CD4-positive, CD25-positive, alpha-beta regulatory T cell (primary cell): Measurements from ENCODE around the gene GSX2. TPM values are rescaled to one million over a fixed set of nuclear protein-coding genes. Genes with fewer than 3 reads are reported as not detected.

Experiments used
- polyA plus RNA-seq, 4 donors: library from polyadenylated mRNA; unstranded; fragments of 300-500 nt; fragmentation: Illumina TruSeq; gene quantifications; one replicate each; pipeline ENCODE4 v1.2.3, GENCODE V29; 2021
- total RNA-seq: library from RNA; stranded (reverse); gene quantifications from one replicate; pipeline ENCODE4 v1.2.3, GENCODE V29; 2022

Gene GSX2
- total and polyA plus RNA-seq, 5 donors from 2014 or later: not detected

Other genes starting within 250 kb of the GSX2 start
- 49.9 TPM for gene CHIC2, start 35.6 kb upstream of the GSX2 start, total RNA-seq
- 10 to 100 TPM; 74.5 to 87.5 (median 80.4) TPM for gene CHIC2, start 35.6 kb upstream of the GSX2 start, polyA plus RNA-seq
- gene PDGFRA, start 129.1 kb downstream of the GSX2 start, total RNA-seq: not detected
- not detected for gene PDGFRA, start 129.1 kb downstream of the GSX2 start, polyA plus RNA-seq